Stimulated activated CD8-positive, alpha-beta memory T cell treated with anti-CD3 and anti-CD28 coated beads, Interleukin-4, amount 100 ng/mL, for 24 hours (primary cell): ENCODE results near the gene PARP9.

Experiments used
- DNase-seq: peaks from one replicate; pipeline ENCODE4 v3.0.0-alpha.2; 2020; ENCODE audit warnings: low read depth

The PARP9 gene

GRCh38 chr3:122484985-122485384 is 79.1 kb downstream of the PARP9 start:
- no peak for DNase-seq

- DNase-seq, result no peak
These were observed 82.7 kb downstream of the PARP9 start for GRCh38 chr3:122481390-122481789.
